K562 (cell line): ENCODE measurements around the gene ITPR2. TPM values are rescaled to one million over a fixed set of nuclear protein-coding genes. Genes with fewer than 3 reads are reported as not detected.

ENCODE experiments used
- CBX2 ChIP-seq: fragments of 200-600 bp; sonication (generic); IDR thresholded peaks from one replicate; pipeline ENCODE4 v1.6.1; 2012; ENCODE audit warnings: mild to moderate bottlenecking, low read length, inconsistent platforms; ENCODE audit not compliant: insufficient read depth, poor library complexity, severe bottlenecking
- CBX8 ChIP-seq: fragments of 200-600 bp; sonication (generic); IDR thresholded peaks from 2 replicates; pipeline ENCODE4 v1.6.1; 2012; ENCODE audit warnings: borderline replicate concordance, mixed run types, low read depth, mild to moderate bottlenecking, moderate library complexity, mixed read lengths, low read length, control low read depth, inconsistent platforms; ENCODE audit not compliant: poor library complexity, severe bottlenecking; ENCODE audit errors: extremely low read depth
- FOSL1 ChIP-seq: fragments of 200-800 bp; sonication (Bioruptor generic); conservative IDR thresholded peaks from 2 replicates; pipeline ENCODE4 v1.6.1; 2016; ENCODE audit warnings: missing genetic modification characterization, missing compliant biosample characterization
- L3MBTL2 ChIP-seq: fragments of 450-650 bp; IDR thresholded peaks from 2 replicates; pipeline ENCODE4 v1.6.1; 2016; ENCODE audit warnings: mild to moderate bottlenecking, moderate library complexity
- NFATC3 ChIP-seq: fragments of 450-650 bp; IDR thresholded peaks from 2 replicates; pipeline ENCODE4 v1.6.1; 2017; ENCODE audit warnings: mild to moderate bottlenecking
- NR2F6 ChIP-seq: fragments of 450-650 bp; formaldehyde crosslinking; IDR thresholded peaks from 2 replicates; pipeline ENCODE4 v1.4.0; 2020; ENCODE audit warnings: mild to moderate bottlenecking
- POLR2A ChIP-seq: fragments of 450-650 bp; conservative IDR thresholded peaks from 2 replicates; pipeline ENCODE4 v1.6.1; 2016
- SRSF9 ChIP-seq: fragments of 200-400 bp; formaldehyde crosslinking; IDR thresholded peaks from 2 replicates; pipeline ENCODE4 v1.6.1; 2017; ENCODE audit warnings: low read depth, low read length, borderline replicate concordance
- ZBTB8A ChIP-seq: fragments of 450-650 bp; IDR thresholded peaks from 2 replicates; pipeline ENCODE4 v1.6.1; 2018; ENCODE audit warnings: mild to moderate bottlenecking, moderate library complexity; ENCODE audit not compliant: partially characterized antibody
- ZNF263 ChIP-seq: sonication (generic); formaldehyde crosslinking; IDR thresholded peaks from 2 replicates; pipeline ENCODE4 v1.8.0; 2022; ENCODE audit warnings: mild to moderate bottlenecking, missing genetic modification reagents, borderline replicate concordance
- polyA plus RNA-seq, 8 experiments: library from polyadenylated mRNA; depleted of rRNA in 4 of 8; stranded (reverse) in 5 of 8; unstranded in 3 of 8; fragments of >200 nt; fragmentation: Nextera tagmentation in 2 of 8; fragmentation: Illumina TruSeq in 1 of 8; extraction: Ambion mirVana in 2 of 8; extraction: Trizol in 1 of 8; gene quantifications; 2 replicates each; pipeline versions ENCODE4 v1.2.1 to v1.2.3, GENCODE V29; 2011 to 2014; ENCODE audit warnings: inconsistent platforms in 1 of 8, missing spikeins in 1 of 8
- total RNA-seq, 7 experiments: library from RNA; depleted of rRNA in 6 of 7; stranded (reverse); fragments of >200 nt in 6 of 7; fragmentation: Illumina TruSeq in 2 of 7; extraction: Trizol in 2 of 7; gene quantifications; 2 replicates each; pipeline versions ENCODE4 v1.2.1 to v1.2.3, GENCODE V29; 2011 to 2021; ENCODE audit warnings: low replicate concordance in 1 of 7
- TF ChIP-seq, protein P1 (sequence below): fragments of 250-450 bp; sonication (Bioruptor Pico); IDR thresholded peaks from 2 replicates; pipeline ENCODE4 v1.5.0; 2021; ENCODE audit warnings: mild to moderate bottlenecking, borderline replicate concordance
- TF ChIP-seq, protein P2 (sequence below): fragments of 450-650 bp; IDR thresholded peaks from 2 replicates; pipeline ENCODE4 v1.6.1; 2016; ENCODE audit warnings: mild to moderate bottlenecking
- TF ChIP-seq, protein P3 (sequence below): fragments of 450-650 bp; formaldehyde crosslinking; IDR thresholded peaks from 2 replicates; pipeline ENCODE4 v1.4.0; 2020; ENCODE audit warnings: mild to moderate bottlenecking, mixed read lengths
- TF ChIP-seq, protein P4 (sequence below): fragments of 250-450 bp; sonication (Bioruptor Pico); IDR thresholded peaks from 2 replicates; pipeline ENCODE4 v1.5.1; 2021; ENCODE audit warnings: mild to moderate bottlenecking

The ITPR2 gene
- total and polyA plus RNA-seq, 9 of the 15 experiments (the other 6 are each of a cell fraction or from before 2014, with no cell fraction given): 0.21 to 3.3 (median 0.95) TPM

DNA sequence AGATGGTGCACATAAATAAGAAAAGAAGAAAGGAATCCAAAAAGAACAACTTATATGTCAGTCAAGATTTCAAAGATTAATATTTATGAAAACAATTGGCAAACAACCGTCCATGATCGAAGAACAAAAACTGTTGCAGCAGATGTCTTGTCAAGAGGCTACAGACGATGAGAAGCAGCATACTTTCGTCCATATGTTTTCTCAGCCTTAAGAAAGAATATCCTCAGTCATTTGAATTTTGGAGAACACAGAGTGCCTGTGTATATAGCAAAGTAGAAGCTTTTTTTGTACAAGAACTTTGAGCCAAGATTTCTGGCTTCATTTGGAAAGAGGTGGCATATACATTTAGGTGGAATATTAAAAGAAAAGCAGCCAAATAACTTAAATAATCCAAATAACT lies 297.2 kb downstream of the ITPR2 start (continued):
- TF ChIP-seq, protein P1, sequence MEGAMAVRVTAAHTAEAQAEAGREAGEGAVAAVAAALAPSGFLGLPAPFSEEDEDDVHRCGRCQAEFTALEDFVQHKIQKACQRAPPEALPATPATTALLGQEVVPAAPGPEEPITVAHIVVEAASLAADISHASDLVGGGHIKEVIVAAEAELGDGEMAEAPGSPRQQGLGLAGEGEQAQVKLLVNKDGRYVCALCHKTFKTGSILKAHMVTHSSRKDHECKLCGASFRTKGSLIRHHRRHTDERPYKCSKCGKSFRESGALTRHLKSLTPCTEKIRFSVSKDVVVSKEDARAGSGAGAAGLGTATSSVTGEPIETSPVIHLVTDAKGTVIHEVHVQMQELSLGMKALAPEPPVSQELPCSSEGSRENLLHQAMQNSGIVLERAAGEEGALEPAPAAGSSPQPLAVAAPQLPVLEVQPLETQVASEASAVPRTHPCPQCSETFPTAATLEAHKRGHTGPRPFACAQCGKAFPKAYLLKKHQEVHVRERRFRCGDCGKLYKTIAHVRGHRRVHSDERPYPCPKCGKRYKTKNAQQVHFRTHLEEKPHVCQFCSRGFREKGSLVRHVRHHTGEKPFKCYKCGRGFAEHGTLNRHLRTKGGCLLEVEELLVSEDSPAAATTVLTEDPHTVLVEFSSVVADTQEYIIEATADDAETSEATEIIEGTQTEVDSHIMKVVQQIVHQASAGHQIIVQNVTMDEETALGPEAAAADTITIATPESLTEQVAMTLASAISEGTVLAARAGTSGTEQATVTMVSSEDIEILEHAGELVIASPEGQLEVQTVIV (CRISPR knock-in tag): no peak
- no peak for TF ChIP-seq SRSF9
- TF ChIP-seq NFATC3: no peak
- TF ChIP-seq, protein P2, sequence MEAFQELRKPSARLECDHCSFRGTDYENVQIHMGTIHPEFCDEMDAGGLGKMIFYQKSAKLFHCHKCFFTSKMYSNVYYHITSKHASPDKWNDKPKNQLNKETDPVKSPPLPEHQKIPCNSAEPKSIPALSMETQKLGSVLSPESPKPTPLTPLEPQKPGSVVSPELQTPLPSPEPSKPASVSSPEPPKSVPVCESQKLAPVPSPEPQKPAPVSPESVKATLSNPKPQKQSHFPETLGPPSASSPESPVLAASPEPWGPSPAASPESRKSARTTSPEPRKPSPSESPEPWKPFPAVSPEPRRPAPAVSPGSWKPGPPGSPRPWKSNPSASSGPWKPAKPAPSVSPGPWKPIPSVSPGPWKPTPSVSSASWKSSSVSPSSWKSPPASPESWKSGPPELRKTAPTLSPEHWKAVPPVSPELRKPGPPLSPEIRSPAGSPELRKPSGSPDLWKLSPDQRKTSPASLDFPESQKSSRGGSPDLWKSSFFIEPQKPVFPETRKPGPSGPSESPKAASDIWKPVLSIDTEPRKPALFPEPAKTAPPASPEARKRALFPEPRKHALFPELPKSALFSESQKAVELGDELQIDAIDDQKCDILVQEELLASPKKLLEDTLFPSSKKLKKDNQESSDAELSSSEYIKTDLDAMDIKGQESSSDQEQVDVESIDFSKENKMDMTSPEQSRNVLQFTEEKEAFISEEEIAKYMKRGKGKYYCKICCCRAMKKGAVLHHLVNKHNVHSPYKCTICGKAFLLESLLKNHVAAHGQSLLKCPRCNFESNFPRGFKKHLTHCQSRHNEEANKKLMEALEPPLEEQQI: no peak
- TF ChIP-seq FOSL1 (tag): no peak
- TF ChIP-seq ZNF263 (CRISPR knock-in tag): no peak
- no peak for TF ChIP-seq POLR2A
- TF ChIP-seq CBX8: no peak
- no peak for TF ChIP-seq NR2F6 (CRISPR knock-in tag)
- TF ChIP-seq, protein P3, sequence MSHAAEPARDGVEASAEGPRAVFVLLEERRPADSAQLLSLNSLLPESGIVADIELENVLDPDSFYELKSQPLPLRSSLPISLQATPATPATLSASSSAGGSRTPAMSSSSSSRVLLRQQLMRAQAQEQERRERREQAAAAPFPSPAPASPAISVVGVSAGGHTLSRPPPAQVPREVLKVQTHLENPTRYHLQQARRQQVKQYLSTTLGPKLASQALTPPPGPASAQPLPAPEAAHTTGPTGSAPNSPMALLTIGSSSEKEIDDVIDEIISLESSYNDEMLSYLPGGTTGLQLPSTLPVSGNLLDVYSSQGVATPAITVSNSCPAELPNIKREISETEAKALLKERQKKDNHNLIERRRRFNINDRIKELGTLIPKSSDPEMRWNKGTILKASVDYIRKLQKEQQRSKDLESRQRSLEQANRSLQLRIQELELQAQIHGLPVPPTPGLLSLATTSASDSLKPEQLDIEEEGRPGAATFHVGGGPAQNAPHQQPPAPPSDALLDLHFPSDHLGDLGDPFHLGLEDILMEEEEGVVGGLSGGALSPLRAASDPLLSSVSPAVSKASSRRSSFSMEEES: no peak
- TF ChIP-seq, protein P4, sequence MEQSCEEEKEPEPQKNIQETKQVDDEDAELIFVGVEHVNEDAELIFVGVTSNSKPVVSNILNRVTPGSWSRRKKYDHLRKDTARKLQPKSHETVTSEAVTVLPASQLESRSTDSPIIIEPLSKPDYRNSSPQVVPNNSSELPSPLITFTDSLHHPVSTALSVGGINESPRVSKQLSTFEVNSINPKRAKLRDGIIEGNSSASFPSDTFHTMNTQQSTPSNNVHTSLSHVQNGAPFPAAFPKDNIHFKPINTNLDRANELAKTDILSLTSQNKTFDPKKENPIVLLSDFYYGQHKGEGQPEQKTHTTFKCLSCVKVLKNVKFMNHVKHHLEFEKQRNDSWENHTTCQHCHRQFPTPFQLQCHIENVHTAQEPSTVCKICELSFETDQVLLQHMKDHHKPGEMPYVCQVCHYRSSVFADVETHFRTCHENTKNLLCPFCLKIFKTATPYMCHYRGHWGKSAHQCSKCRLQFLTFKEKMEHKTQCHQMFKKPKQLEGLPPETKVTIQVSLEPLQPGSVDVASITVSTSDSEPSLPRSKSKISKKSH (CRISPR knock-in tag): no peak
- no peak for TF ChIP-seq L3MBTL2
- TF ChIP-seq CBX2: no peak
- TF ChIP-seq ZBTB8A: no peak
